Hair follicle dermal papilla cell (primary cell): ENCODE measurements around the gene ACKR2. TPM values are rescaled to one million over a fixed set of nuclear protein-coding genes. Genes with fewer than 3 reads are reported as not detected.

Experiments
- small RNA-seq: library from RNA; depleted of rRNA; stranded (forward); fragments of <200 nt; gene quantifications from one replicate; pipeline ENCODE3, GENCODE V24; 2012
- total RNA-seq: library from RNA; depleted of rRNA; stranded (reverse); fragments of >200 nt; gene quantifications from 2 replicates; pipeline ENCODE4 v1.2.3, GENCODE V29; 2012

The ACKR2 gene, protein sequence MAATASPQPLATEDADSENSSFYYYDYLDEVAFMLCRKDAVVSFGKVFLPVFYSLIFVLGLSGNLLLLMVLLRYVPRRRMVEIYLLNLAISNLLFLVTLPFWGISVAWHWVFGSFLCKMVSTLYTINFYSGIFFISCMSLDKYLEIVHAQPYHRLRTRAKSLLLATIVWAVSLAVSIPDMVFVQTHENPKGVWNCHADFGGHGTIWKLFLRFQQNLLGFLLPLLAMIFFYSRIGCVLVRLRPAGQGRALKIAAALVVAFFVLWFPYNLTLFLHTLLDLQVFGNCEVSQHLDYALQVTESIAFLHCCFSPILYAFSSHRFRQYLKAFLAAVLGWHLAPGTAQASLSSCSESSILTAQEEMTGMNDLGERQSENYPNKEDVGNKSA
- total RNA-seq: not detected in 2 replicates

DNA sequence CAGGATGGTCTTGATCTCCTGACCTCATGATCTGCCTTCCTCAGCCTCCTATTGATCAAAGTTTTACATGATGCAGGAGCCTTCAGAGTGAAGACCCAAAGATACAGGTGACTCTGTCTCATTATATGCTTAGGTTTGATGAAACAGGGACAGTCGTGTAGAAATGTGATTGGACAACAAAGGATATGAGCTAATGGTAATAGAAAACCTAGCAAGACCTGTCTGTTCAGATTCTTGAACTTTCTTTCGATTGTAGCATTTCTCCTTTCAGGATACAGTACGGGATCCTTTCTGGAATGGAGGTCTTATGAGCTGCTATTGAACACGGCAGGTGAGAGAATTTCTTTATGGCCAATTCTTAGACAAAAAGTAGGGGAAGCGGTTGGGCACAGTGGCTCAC is at the start of gene ACKR2:
TSS of gene ACKR2 (plus strand) at position 244 of the 400 bp plus-strand sequence. CDS start 55,058 bp downstream, outside the sequence.

DNA sequence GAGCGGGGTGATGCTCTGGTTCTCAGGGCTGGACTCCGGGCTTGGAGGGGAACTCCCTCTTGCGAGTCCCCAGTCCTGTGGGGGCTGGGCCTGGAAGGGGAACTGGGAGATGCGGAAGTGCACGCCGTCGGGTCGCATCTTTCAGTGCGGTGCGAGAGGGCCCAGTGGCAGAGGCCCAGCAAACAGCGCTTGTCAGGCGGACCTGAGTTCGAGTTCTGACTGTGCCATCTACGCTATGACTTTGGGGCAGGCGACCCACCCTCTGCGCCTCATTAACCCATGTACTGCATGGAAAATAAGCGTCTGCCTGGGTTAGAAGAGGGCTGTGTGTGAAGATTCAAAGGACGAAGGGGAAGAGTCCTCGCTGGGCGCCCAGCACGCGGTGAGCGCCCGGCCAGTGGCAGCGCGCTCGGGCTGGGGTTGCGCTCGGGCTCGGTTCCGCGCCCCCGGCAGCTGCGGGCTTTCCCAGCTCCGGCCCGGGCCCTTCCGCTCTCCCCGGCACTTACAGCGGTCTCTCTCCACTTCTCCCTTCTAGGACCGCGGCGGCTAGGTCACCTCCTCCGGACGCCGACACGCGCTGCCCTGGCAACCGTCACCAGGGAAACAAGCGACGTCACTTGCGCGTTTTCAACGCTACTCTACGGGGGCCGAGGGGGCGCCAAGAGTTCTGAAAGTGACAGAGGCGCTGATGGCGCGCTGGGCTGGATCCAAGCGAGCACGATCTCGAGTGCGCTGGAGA is 36.4 kb upstream of the ACKR2 start, which contains the start of gene CCDC13:
TSS of gene CCDC13 (minus strand) at position 584 of the 739 bp plus-strand sequence. CDS start 14,908 bp downstream, outside the sequence.

DNA sequence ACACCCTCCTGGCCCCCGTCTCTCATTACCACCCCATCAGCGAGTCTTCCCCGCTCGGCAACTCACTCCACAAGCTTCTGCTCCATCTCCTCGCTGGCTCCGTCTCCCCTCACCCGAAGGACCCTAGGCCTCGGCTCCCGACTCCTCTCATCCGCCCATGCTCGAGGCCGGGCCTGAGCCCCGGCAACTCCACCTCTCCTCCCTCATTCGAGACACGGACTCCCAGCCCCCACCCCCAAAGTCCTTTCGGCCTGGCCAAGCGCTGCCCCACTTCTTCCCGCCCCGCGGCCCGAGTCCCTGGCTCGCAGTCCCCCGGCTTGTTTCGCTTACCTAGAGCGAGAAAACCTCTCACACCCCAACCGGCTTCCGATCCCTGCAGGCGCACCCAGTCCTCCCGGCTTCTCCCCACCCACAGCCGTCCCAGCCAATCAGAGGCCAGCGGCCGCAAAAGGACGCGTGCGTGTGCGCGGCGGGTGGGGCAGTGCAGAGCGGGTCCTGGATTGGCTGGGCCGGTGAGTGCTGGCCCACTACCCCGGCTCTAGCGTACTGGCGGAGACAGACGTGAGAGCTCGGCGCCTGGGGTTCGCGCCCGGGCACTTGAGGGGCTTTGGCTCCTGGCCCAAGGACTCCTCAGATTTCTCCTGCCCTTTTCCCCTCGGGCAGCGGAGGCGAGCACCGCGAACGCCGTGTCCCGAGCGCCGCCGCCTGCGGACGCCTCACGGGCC is 5.0 kb upstream of the ACKR2 start, which contains the start of gene HIGD1A:
TSS of gene HIGD1A (minus strand) at position 385 of the 725 bp plus-strand sequence. CDS start 10,237 bp downstream, outside the sequence.

DNA sequence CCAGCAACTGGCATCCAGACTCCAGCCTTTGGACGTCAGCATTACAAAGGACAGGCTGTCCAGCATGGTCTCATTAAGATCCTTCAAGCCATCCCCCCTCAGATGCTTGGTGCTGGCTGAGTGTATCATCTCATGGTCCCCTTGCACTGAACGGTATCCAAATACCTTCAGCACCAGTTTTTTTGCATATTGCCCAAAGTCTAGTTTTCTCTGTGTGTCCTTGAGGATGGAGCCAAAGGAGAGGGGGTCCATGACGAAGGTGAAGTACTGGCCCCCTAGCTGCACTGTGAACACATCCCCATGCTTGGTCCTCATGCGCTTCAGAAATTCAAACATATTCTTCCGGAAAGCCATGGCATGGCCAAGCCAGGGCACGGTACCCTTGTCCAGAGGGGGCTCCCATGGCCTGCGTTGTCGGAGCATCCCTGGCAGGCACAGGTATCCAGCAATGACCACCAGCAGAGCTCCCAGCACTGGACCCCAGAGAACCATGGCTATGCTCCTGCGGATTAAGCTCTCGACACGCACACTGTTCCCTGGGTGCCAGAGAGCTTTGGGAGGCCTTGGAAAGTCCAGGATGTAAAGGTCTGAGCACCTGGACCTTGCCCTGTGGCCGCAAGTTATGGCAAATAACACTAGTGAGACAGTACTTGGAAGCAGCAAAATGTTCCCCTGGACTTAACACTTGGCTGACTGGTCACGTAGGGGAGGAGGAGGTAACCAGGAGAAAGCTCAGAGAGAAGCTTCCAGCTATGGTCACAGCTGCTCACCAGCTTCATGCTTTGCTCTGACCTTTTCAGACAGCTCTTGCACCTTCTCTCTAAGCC is 66.3 kb downstream of the ACKR2 start, which contains the start of gene CYP8B1:
TSS of gene CYP8B1 (minus strand) at position 555 of the 827 bp plus-strand sequence. CDS start at position 492, 63 bp downstream.

DNA sequence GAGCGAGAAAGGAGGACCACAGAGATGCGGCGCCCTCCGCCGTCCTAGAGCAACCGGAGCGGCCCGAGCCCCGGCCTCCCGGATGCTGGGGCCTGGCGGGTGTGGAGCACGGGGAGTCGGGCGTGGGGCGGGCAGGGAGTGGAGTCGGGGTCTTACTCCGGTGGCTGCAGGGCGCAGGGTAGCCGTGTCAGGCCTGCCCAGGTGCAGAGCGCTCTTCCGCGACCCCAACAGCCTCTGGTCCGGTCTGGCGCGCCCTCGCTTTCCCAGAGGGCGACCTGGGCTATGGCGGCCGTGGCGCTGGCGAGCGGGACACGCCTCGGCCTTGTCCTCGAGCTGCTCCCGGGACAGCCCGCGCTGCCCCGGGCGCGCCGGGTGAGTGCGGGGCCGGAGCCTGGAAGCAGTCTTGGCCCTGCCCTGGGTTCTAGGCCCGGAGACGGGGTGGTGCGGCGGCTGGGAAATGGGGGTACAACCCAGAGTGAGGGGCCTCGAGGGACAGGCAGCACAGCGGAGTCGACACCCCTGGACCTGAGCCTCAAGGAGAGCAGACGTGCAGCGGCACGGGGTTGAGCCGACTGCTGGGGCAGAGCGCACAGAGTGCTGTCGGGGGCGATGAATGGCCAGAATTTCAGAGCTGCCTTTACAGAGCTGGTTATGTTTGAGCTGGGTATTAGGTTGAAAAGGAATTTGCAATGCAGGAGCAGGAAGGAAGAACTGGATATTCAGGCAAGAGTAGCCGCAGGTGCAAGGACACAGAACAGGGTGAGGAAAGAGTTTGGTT is 97.0 kb downstream of the ACKR2 start, which contains the start of gene ZNF662:
TSS of gene ZNF662 (plus strand) at position 73 of the 778 bp plus-strand sequence. CDS start 1,973 bp downstream, outside the sequence.

Small RNA genes within 50 kb of the gene (small RNA-seq; reads per million reads assigned to genes)
- not detected for gene CCDC13

Other genes starting within 250 kb of the ACKR2 start
- 76.1 and 79.4 TPM in 2 replicates for gene SEC22C, start 227.5 kb upstream of the ACKR2 start, total RNA-seq
- 9.4 and 12.3 TPM in 2 replicates for gene SS18L2, start 218.6 kb upstream of the ACKR2 start, total RNA-seq
- gene NKTR, start 208.8 kb upstream of the ACKR2 start, total RNA-seq: 74.0 and 101 TPM in 2 replicates
- gene ZBTB47, start 155.7 kb upstream of the ACKR2 start, total RNA-seq: 63.5 and 63.9 TPM in 2 replicates
- gene KLHL40, start 123.9 kb upstream of the ACKR2 start, total RNA-seq: not detected in 2 replicates
- not detected in 2 replicates for gene HHATL, start 106.6 kb upstream of the ACKR2 start, total RNA-seq
- 0.16 and 0.49 TPM in 2 replicates for gene CCDC13, start 36.2 kb upstream of the ACKR2 start, total RNA-seq
- 63.3 and 83.2 TPM in 2 replicates for gene HIGD1A, start 5.0 kb upstream of the ACKR2 start, total RNA-seq
- not detected in 2 replicates for gene CYP8B1, start 66.4 kb downstream of the ACKR2 start, total RNA-seq
- 4.3 and 6.7 TPM in 2 replicates for gene ZNF662, start 96.7 kb downstream of the ACKR2 start, total RNA-seq
- 0.97 and 1.3 TPM in 2 replicates for gene GASK1A, start 169.9 kb downstream of the ACKR2 start, total RNA-seq